Measurements from ENCODE around the gene TTR. TPM values are rescaled to one million over a fixed set of nuclear protein-coding genes. Genes with fewer than 3 reads are reported as not detected.

TTR gene
- 1 to 10 TPM in 1 of 4 donors, under 1 TPM in 1, not detected in 2; 0.33 to 1.2 TPM for total RNA-seq

DNA sequence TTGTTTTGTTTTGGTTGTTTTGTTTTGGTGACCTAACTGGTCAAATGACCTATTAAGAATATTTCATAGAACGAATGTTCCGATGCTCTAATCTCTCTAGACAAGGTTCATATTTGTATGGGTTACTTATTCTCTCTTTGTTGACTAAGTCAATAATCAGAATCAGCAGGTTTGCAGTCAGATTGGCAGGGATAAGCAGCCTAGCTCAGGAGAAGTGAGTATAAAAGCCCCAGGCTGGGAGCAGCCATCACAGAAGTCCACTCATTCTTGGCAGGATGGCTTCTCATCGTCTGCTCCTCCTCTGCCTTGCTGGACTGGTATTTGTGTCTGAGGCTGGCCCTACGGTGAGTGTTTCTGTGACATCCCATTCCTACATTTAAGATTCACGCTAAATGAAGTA is at the start of gene TTR:
TTR (plus strand) TSS at position 250 of the 400 bp plus-strand sequence; CDS start at position 276, 26 bp downstream.
- no peaks in the 10 kb centered on the region for H3K4me1 ChIP-seq
- H3K27ac ChIP-seq (replicated peaks in 1 of 4), result no peak within 1 kb of the TSS
- WGBS, result 82% methylated on average over 5 of the region's 5 CpGs
- peaks cover 0 to 3% (median 0%) of the 10 kb centered on the region in 4 donors for H3K9me3 ChIP-seq
- no peaks in the 10 kb centered on the region for H3K36me3 ChIP-seq
- no peak within 1 kb of the TSS for H3K4me3 ChIP-seq
- DNase-seq (ENCODE audit: extremely low spot score), result no peak
- intact Hi-C loops (cut with DNase I), result no loop called here
- TF ChIP-seq POLR2AphosphoS5 (IDR thresholded peaks at IDR 0.05), result no peak
- no peak for TF ChIP-seq POLR2A (IDR thresholded peaks at IDR 0.05; ENCODE audit: low read depth)
- no peak for TF ChIP-seq EP300 (IDR thresholded peaks at IDR 0.05)
- TF ChIP-seq, protein P1, sequence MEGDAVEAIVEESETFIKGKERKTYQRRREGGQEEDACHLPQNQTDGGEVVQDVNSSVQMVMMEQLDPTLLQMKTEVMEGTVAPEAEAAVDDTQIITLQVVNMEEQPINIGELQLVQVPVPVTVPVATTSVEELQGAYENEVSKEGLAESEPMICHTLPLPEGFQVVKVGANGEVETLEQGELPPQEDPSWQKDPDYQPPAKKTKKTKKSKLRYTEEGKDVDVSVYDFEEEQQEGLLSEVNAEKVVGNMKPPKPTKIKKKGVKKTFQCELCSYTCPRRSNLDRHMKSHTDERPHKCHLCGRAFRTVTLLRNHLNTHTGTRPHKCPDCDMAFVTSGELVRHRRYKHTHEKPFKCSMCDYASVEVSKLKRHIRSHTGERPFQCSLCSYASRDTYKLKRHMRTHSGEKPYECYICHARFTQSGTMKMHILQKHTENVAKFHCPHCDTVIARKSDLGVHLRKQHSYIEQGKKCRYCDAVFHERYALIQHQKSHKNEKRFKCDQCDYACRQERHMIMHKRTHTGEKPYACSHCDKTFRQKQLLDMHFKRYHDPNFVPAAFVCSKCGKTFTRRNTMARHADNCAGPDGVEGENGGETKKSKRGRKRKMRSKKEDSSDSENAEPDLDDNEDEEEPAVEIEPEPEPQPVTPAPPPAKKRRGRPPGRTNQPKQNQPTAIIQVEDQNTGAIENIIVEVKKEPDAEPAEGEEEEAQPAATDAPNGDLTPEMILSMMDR (IDR thresholded peaks at IDR 0.05), result no peak
- no peaks in the 10 kb centered on the region for H3K27me3 ChIP-seq

DNA sequence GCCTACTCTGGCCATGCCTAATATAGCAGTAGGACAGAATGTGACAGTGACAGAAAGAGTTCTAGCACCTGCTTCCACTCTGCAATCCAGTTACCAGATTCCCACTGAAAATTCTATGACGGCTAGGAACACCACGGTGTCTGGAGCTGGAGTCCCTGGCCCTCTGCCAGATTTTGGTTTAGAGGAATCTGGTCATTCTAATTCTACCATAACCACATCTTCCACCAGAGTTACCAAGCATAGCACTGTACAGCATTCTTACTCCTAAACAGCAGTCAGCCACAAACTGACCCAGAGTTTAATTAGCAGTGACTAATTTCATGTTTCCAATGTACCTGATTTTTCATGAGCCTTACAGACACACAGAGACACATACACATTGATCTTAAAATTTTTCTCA is 45.2 kb upstream of the TTR start:
- intact Hi-C loops (cut with DNase I), result no loop called here
- no peak overlapping the region for H3K27ac ChIP-seq (replicated peaks in 1 of 4)
- H3K27me3 ChIP-seq, result no peaks in the 10 kb centered on the region
- no peaks in the 10 kb centered on the region for H3K4me1 ChIP-seq
- no peak for DNase-seq (ENCODE audit: extremely low spot score)
- TF ChIP-seq POLR2A (IDR thresholded peaks at IDR 0.05; ENCODE audit: low read depth) (no peak), POLR2AphosphoS5 (IDR thresholded peaks at IDR 0.05) (no peak), EP300 (IDR thresholded peaks at IDR 0.05) (no peak)
- TF ChIP-seq, protein P1 (IDR thresholded peaks at IDR 0.05), result no peak
- H3K4me3 ChIP-seq, result no peak overlapping the region
- H3K9me3 ChIP-seq, result no peaks in the 10 kb centered on the region
- WGBS, result 75% methylated on average over 2 of the region's 2 CpGs
- H3K36me3 ChIP-seq, result peaks cover 0 to 34% (median 0%) of the 10 kb centered on the region in 4 donors

DNA sequence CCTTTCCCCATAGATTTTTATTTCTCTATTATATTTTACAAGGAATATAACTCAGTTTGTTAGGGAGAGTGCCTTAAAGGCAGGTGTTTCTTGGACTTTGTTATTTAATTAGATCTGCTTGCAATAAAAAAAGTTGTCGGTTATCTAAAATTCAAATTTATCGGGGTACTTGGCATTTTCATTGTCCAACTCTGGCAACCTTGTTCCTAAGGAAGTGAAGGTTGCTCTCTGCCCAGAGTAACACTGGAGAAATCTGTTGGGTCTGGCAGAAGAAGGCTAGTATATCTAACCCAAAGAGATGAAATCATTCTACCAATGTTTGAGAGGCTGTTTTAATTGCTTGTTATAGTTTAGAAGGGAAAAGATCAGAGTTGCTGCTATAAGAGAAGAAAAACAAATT is 42.8 kb upstream of the TTR start:
- Histone ChIP-seq H3K36me3 (peaks cover 0 to 14% (median 0%) of the 10 kb centered on the region in 4 donors), H3K27ac (replicated peaks in 1 of 4) (no peak overlapping the region), H3K27me3 (no peaks in the 10 kb centered on the region), H3K9me3 (no peaks in the 10 kb centered on the region), H3K4me3 (no peak overlapping the region), H3K4me1 (no peaks in the 10 kb centered on the region)
- 96% methylated on average over 2 of the region's 2 CpGs for WGBS
- TF ChIP-seq, protein P1 (IDR thresholded peaks at IDR 0.05), result no peak
- TF ChIP-seq POLR2A (IDR thresholded peaks at IDR 0.05; ENCODE audit: low read depth), result no peak
- TF ChIP-seq EP300 (IDR thresholded peaks at IDR 0.05), result no peak
- TF ChIP-seq POLR2AphosphoS5 (IDR thresholded peaks at IDR 0.05), result no peak
- no peak for DNase-seq (ENCODE audit: extremely low spot score)
- intact Hi-C loops (cut with DNase I), result no loop called here

DNA sequence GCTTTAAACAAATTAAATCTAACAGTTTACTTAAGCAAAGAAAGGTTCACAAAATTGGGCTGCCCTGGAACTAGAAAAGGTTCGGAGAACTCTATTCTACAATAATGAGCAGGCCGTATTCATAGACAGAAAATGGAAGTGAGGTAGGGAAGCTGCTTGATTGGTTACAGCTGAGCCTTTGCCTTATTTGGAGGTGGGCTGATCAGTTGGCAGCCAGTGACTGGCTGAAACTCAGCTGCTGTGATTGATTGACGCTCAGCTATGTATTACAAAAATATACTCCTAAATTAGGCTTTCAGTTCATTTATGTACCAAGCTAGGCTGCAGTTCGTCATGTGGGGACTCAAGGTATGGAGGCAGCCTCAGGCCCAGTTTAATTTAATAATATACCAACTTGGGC is 42.3 kb upstream of the TTR start:
- WGBS, result 84% methylated on average over 4 of the region's 4 CpGs
- intact Hi-C loops (cut with DNase I), result no loop called here
- Histone ChIP-seq H3K4me1 (no peaks in the 10 kb centered on the region), H3K27ac (replicated peaks in 1 of 4) (no peak overlapping the region), H3K4me3 (no peak overlapping the region), H3K36me3 (peaks cover 0 to 14% (median 0%) of the 10 kb centered on the region in 4 donors), H3K9me3 (no peaks in the 10 kb centered on the region), H3K27me3 (no peaks in the 10 kb centered on the region)
- no peak for TF ChIP-seq POLR2A (IDR thresholded peaks at IDR 0.05; ENCODE audit: low read depth)
- TF ChIP-seq POLR2AphosphoS5 (IDR thresholded peaks at IDR 0.05), result no peak
- TF ChIP-seq, protein P1 (IDR thresholded peaks at IDR 0.05), result no peak
- TF ChIP-seq EP300 (IDR thresholded peaks at IDR 0.05), result no peak
- no peak for DNase-seq (ENCODE audit: extremely low spot score)

DNA sequence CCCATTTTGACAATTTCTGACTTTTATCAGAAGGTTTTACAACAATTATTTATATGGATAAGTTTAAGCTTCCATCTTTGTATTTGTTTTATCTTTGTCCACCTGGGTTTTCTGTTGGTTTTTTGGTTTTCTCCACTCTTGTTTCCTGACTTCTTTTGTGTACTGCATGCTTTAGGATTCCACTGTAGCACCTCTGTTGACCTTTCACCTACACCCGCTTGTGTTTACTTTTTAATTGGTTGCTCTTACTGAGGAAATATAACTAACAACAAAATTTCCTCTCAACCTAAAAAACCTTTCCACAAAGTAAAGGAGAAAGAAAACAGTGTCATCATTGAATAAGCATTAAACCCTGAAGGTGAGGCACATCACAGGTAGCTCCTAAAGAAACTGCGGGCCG is 39.8 kb upstream of the TTR start:
- intact Hi-C loops (cut with DNase I), result no loop called here
- peaks cover 0 to under 1% (median 0%) of the 10 kb centered on the region in 4 donors for H3K36me3 ChIP-seq
- no peak for TF ChIP-seq EP300 (IDR thresholded peaks at IDR 0.05)
- TF ChIP-seq POLR2A (IDR thresholded peaks at IDR 0.05; ENCODE audit: low read depth), result no peak
- no peak for TF ChIP-seq POLR2AphosphoS5 (IDR thresholded peaks at IDR 0.05)
- TF ChIP-seq, protein P1 (IDR thresholded peaks at IDR 0.05), result no peak
- H3K9me3 ChIP-seq, result no peaks in the 10 kb centered on the region
- no peaks in the 10 kb centered on the region for H3K27me3 ChIP-seq
- WGBS, result 89% methylated on average over 3 of the region's 3 CpGs
- no peak overlapping the region for H3K27ac ChIP-seq (replicated peaks in 1 of 4)
- peak; percentile 42 for DNase-seq (ENCODE audit: extremely low spot score)
- no peak overlapping the region for H3K4me3 ChIP-seq
- peaks cover 0 to 5% (median 0%) of the 10 kb centered on the region in 4 donors for H3K4me1 ChIP-seq
